HCEC 1CT (cell line): ENCODE measurements around the gene UBE2N.

Experiments
- DNase-seq: peaks from one replicate; pipeline ENCODE4 v3.0.0-alpha.2; 2017

The UBE2N gene

DNA sequence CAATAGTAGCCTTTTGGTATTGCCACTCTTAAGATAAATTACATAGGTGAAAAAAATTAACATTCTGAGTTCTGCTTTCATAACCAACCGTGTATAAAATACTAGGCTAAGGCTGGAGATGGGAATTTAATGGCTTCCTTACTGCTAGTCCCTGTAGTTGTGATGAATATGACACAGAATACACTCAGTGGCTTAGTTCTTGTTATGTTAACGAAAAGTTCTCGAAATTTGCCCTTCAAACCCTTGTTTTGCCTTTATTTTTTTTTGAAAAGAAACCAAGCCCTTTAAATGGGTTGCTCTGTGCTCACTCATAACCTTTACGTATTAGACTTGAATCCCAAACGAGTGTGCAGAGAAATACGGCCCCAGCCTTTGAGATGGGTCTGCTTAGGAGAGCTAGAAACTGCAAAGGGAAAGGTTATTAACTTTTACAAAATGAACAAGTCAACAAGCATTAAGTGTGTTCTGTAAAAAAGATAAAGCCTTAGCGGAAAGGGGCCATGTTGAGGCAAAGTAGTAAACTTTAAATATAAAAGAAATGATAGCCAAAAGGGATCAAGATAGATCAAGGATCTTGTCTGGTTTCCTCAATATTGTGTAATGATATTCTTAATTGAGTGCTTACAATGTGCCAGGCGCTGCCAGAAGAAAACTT, 62.3 kb downstream of the UBE2N start:
- no peak for DNase-seq

DNA sequence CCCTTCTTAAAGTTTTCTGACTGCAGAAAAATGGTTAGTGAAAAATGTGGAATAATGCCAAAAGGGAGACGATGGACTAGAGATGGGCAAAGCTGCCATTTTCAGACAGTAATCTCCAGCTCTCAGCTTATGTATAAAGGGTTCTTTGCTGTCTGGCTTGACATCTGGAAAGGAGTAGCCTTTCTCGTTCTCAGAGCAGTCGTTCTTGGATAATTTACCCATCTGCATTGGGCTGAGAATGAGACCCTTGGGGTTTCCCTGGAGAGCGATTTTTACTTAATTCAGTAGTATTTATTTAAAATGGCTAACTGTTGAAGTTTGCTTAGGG, 62.8 kb downstream of the UBE2N start:
- DNase-seq, result no peak

- peak; percentile 71 for DNase-seq
Measured at GRCh38 chr12:93378196-93378997, 63.4 kb downstream of the UBE2N start.

DNA sequence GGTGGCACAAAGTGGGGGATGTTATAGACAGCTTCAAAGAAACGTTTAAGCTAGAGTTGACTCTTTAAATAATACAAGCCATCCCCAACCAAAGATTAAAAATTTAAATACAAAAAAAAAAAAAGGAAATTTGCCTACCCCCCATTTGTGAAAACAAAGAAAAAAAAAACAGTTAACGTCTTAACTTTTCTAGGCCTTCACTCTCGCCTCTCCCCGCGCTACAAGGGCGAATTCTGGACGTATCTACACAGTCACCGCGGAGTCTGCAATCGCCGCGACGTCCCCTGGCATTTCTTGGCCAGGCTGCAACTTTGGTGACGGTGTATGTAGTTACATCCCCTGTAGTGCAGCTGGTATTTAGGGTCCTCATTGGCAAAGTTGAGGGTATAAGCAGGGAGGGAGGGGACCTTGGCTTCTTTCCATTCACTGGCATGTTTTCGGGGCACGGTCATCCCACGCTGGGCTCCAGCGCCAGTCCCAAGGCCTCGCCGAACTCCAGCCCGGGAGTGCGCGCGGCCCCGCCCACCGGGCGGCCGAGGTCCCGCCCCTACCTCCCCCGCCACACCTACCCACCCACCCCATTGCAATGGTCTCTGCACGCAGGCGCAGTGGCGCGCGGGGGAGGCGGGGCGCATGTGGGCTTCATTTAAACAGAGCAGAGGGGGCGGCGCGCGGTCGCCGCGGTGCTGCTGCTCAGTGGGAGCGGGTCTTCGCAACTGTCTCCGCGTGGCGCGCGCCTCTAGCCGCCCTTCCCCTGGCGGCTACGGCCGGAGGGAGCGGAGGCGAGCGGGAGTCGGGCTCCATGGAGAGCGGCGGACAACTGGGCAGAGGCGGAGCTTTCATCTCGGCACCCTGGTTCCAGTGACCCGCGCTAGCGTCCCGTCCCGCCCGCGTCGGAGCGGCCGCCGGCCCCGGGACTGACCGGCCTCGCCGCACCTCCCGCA, 64.2 kb downstream of the UBE2N start, which contains the start of gene NUDT4:
Gene NUDT4, plus strand, starts transcription at position 674 of the 944 bp plus-strand sequence. CDS start 398 bp downstream, outside the sequence.
- peak; percentile 86 for DNase-seq

DNA sequence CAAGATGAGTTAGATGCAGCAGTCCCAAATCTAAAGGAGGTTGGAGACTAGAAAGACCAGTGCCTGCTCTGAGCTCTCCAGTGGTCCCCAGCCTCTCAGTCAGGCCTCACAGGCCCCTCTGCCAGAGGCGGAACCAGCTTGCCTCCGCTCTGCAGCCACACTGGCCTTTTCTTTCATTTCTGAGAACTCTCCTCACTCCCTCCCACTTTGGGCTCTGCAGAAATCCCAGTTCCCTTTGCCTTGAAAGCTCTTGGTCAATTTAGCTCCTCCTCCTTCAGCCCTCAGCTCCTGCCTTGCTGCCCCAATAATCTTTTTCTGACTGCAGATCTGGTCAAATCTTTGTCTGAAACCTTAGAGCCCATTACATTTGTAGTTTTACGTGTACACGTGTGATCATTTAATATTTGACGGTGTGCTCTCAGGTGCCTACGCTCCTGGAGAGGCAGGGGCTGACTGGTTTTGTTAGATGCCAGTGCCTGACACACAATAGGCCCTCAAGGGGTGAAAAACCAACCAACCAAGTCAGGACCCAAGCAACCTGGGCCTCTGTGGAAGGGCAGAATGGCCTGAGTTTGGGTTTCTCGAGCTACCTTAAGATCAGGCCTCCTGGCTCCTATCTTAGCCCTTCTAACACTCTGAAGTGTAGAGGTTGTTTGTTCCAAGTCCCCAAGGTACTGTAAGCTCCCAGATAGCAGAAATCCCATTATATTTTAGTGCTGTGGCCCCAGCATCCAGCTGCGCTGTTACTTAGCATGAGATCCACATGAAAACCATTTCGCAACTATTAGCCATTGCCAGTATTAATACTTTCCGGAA, 65.1 kb downstream of the UBE2N start:
- DNase-seq, result peak; percentile 44

DNA sequence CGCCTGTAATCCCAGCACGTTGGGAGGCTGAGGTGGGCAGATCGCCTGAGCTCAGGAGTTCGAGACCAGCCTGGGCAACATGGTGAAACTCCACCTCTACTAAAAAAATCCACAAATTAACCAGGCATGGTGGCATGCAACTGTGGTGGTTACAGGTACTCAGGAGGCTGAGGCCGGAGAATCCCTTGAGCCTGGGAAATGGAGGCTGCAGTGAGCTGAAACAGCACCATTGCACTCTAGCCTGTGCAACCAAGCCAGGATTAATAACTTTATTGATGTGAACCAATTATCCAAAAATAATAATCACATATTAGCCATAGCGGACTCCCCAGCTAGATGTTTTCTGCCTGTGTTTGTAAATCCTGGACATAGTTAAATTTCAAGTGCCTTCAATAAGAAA, 65.8 kb downstream of the UBE2N start:
- no peak for DNase-seq

DNA sequence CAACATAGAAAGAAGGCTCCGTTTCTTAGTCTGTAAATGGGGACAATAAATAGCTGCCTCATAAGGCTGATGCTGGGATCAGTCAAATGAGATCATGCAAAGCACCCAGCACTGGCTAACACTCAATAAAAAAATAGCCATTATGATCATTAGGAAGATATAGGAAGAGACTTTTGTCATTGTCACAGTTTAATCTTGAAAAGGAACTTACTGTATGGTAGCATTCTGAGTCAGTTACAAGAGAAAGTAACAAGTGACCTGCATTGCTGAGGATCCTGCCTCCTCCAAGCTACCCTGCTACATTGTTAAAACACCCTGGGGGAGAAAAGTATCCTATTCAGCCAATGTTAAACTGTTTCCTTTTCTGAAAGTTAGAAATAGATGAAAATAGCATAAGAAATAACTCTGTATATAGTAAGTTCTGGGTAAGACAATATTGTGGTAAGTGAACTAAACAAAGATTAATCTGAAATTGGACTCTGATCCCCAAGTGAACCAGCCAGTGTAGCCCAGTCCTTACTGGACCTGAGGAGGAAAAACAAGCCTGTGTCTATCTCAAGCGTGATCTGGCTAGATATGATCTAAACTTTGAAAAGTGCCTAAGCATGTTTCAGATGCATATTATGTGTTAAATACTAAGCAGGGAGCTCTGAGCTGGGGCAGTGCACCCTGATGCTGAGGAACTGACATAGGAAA, 67.6 kb downstream of the UBE2N start:
- DNase-seq, result no peak

DNA sequence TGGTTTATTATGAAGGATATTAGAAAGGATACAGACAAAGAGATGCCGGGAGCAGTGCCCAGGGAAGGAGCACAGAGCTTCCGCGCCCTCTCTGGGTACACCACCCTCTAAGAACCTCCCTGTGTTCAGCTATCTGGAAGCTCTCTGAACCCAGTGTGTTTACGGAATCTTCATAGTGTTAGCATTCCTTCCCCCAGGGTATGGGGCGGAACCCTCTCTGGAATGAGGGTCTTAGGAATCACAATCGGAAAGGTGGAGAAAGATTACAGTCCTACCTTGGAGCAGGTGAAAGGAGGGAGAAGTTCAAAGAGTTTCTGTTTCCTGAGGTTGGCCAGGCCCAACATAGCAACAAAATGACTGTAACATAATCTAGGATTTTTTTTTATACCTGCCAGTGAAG, 70.8 kb downstream of the UBE2N start:
- DNase-seq, result no peak

- DNase-seq, result no peak
Measured at GRCh38 chr12:93369505-93369904, 72.2 kb downstream of the UBE2N start.

DNA sequence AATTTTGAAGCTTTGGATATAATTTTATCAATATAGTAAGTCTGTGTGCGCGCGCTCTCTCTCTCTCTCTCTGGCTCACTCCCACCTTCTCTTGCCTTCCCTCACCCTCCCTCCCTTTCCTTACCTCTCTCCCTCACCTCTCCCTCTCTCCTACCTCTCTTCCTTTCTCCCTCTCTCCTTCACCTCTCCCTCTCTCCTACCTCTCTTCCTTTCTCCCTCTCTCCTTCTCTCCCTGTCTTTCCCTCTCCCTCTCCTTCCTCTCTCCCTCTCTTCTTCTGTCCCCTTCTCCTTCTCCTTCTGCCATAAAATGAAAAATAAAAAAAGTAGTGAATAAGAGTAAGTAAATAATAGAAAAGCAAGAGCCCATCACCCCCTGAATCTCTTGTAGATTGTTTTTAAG, 73.0 kb downstream of the UBE2N start:
- DNase-seq, result no peak

DNA sequence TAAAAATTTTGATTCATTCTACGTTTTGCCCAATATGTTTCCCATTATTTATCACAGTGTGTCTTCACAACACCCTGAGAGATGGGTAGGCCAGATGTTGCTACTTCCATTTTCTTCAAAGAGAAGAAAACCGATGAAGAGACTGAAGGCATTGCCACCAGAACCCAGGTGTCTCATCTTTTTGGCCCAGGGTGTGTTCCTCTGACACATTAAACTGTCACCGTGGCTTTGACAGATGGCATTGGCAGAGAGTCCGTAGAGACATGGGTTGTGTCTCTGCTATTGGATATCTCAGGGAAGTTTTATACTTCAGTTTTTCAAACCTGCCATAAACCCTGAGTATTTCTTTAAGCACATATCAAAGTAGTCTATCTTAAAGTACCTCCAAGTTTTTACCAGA, 75.3 kb downstream of the UBE2N start:
- DNase-seq, result no peak

GRCh38 chr12:93365616-93366405, 75.9 kb downstream of the UBE2N start:
- no peak for DNase-seq

GRCh38 chr12:93363841-93364297, 77.9 kb downstream of the UBE2N start:
- DNase-seq, result no peak

DNA sequence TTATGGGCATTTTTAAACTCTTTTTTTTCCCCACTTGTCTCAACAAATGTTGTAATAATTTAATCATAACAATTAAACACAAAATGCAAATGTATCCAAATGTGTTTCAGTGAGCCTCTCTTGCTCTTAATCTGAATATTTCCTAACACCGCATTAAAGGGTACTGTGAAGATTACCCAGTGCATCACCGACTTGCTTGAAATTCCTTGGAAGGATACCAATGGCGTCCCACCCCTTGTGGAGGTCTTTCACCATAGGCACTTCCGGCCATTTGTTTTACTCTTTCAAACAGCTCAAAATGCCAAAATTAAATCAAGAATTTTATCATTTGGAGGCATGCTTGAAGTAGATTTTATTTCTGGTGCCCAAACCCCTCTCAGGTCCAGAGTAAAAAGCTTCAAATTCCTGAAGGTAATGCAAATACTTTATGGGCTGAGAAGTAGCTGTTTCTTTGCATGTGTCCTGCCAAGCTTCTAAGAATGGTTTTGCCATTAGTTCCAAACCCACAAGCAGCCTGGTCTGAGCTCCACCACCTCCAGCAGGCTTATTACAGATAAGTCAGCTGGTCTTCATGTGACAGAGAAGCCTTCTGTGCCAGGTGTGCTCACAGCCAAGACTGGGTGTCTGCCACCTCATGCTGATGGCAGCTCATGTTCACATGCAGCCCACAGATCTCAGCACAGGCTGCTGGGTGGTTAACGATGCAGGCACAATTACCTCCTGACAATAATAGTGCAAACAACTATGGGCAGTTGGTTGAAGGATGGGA, 80.4 kb downstream of the UBE2N start:
- peak; percentile 1 for DNase-seq

- DNase-seq, result no peak
Measured at GRCh38 chr12:93360688-93361087, 81.1 kb downstream of the UBE2N start.

- DNase-seq, result no peak
Measured at GRCh38 chr12:93358821-93359220, 82.9 kb downstream of the UBE2N start.

GRCh38 chr12:93358058-93358457, 83.7 kb downstream of the UBE2N start:
- no peak for DNase-seq

DNA sequence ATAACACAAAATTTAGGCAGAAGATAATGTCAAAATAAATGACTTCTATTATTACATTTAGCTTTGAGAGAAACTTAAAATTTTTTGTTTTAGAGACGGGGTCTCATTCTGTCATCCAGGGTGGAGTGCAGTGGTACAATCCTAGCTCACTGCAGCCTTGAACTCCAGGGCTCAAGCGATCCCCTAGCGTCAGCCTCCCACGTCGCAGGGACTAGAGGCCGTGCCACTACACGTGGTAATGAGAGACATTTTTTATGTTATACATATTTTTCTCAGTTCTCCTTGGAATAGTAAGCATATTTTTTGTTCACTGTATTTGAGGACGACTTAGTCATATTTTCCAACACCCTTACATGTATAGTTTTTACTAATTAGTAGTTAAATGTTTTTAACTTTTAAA, 85.5 kb downstream of the UBE2N start:
- no peak for DNase-seq
